A673 (cell line): ENCODE data around the gene SYTL1. TPM values are rescaled to one million over a fixed set of nuclear protein-coding genes. Genes with fewer than 3 reads are reported as not detected.

Experiments used
- Bru-seq: library from RNA; stranded (reverse); fragments of 400-500 nt; gene quantifications from one replicate; lab custom pipeline; 2021; lab: Mats Ljungman, UMichigan
- BruChase-seq, 2 experiments: library from RNA; stranded (reverse); fragments of 400-500 nt; gene quantifications; one replicate each; lab custom pipeline; 2021; lab: Mats Ljungman, UMichigan
- BruUV-seq: library from RNA; stranded (reverse); fragments of 400-500 nt; replicated peaks from 2 replicates; lab custom pipeline; 2021; lab: Mats Ljungman, UMichigan
- CTCF ChIA-PET: fragments of 300-600 bp; sonication (Branson Sonifier 250); formaldehyde crosslinking; loops from one replicate; lab custom pipeline; 2022; ENCODE audit warnings: antibody characterized with exemption; lab: Charles Lee
- POLR2A ChIA-PET: fragments of 300-600 bp; sonication (Branson Sonifier 250); formaldehyde crosslinking; loops from one replicate; lab custom pipeline; 2022; ENCODE audit warnings: antibody characterized with exemption; ENCODE audit not compliant: low non-redundant PET; lab: Charles Lee
- DNase-seq: peaks from one replicate; pipeline ENCODE4 v3.0.0-alpha.2; 2015; ENCODE audit warnings: low spot score
- H3K27ac ChIP-seq: fragments of 200-600 bp; sonication (generic); 2 replicates; pipeline ENCODE4 v1.5.1; 2016; ENCODE audit warnings: mixed run types, low read depth, mild to moderate bottlenecking, mixed read lengths, antibody characterized with exemption, low read length; ENCODE audit not compliant: poor library complexity, severe bottlenecking
- H3K27me3 ChIP-seq: fragments of 200-600 bp; sonication (generic); replicated peaks from 2 replicates; pipeline ENCODE4 v1.6.1; 2017; ENCODE audit warnings: mixed run types, low read depth, mild to moderate bottlenecking, mixed read lengths, antibody characterized with exemption, low read length; ENCODE audit not compliant: insufficient read depth, poor library complexity
- H3K36me3 ChIP-seq: fragments of 200-600 bp; sonication (generic); 2 replicates; pipeline ENCODE4 v1.6.1; 2016; ENCODE audit warnings: mixed run types, mild to moderate bottlenecking, mixed read lengths, antibody characterized with exemption, low read length; ENCODE audit not compliant: insufficient read depth, poor library complexity, severe bottlenecking
- H3K4me1 ChIP-seq: fragments of 200-600 bp; sonication (generic); 2 replicates; pipeline ENCODE4 v1.6.1; 2017; ENCODE audit warnings: mixed run types, mild to moderate bottlenecking, mixed read lengths, antibody characterized with exemption, low read length; ENCODE audit not compliant: insufficient read depth, poor library complexity, severe bottlenecking
- H3K4me3 ChIP-seq: fragments of 200-600 bp; sonication (generic); 2 replicates; pipeline ENCODE4 v1.5.1; 2016; ENCODE audit warnings: low read depth, mixed run types, mild to moderate bottlenecking, mixed read lengths, low read length; ENCODE audit not compliant: poor library complexity, severe bottlenecking
- H3K9me3 ChIP-seq: fragments of 200-600 bp; sonication (generic); 2 replicates; pipeline ENCODE4 v1.6.1; 2016; ENCODE audit warnings: mixed run types, low read depth, mild to moderate bottlenecking, mixed read lengths, antibody characterized with exemption, low read length; ENCODE audit not compliant: poor library complexity, severe bottlenecking
- CTCF ChIP-seq: fragments of 300-800, 200-600 bp; sonication (generic); conservative IDR thresholded peaks from 2 replicates; pipeline ENCODE4 v1.5.1; 2017; ENCODE audit warnings: low read depth, mild to moderate bottlenecking, antibody characterized with exemption, low read length, moderate library complexity, mixed read lengths
- EZH2 ChIP-seq: fragments of 200-600 bp; sonication (generic); IDR thresholded peaks from 2 replicates; pipeline ENCODE4 v1.6.1; 2017; ENCODE audit warnings: borderline replicate concordance, low read depth, mild to moderate bottlenecking, mixed read lengths, antibody characterized with exemption, low read length; ENCODE audit not compliant: poor library complexity, severe bottlenecking
- intact Hi-C: fragments of 100-400 bp; cut with micrococcal nuclease; formaldehyde crosslinking; loops from one replicate; pipeline ENCODE4 v1.10.0; 2022; ENCODE audit not compliant: unreplicated experiment
- long read RNA-seq: library from polyadenylated mRNA; stranded (forward); transcript quantifications from one replicate; pipeline ENCODE4 v2.0.0, GENCODE V29; 2022
- total RNA-seq: library from RNA; stranded (reverse); gene quantifications from 2 replicates; pipeline ENCODE4 v1.2.3, GENCODE V29; 2021

The SYTL1 gene, protein sequence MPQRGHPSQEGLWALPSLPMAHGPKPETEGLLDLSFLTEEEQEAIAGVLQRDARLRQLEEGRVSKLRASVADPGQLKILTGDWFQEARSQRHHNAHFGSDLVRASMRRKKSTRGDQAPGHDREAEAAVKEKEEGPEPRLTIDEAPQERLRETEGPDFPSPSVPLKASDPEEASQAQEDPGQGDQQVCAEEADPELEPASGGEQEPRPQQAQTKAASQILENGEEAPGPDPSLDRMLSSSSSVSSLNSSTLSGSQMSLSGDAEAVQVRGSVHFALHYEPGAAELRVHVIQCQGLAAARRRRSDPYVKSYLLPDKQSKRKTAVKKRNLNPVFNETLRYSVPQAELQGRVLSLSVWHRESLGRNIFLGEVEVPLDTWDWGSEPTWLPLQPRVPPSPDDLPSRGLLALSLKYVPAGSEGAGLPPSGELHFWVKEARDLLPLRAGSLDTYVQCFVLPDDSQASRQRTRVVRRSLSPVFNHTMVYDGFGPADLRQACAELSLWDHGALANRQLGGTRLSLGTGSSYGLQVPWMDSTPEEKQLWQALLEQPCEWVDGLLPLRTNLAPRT
- total RNA-seq: 2.1 and 3.6 TPM in 2 replicates
- percentile 26 among the genes with signal in this experiment for Bru-seq, nascent RNA
- percentile 26 among the genes with signal in this experiment for BruChase-seq, experiment 1, labeled RNA remaining after a 2-hour chase
- BruChase-seq, experiment 2, labeled RNA remaining after a 6-hour chase: percentile 31 among the genes with signal in this experiment
- long read RNA-seq, partial matches to known transcripts: 1 of 5 reads
- long read RNA-seq, other reads (novel, unspliced or antisense): 1 of 5 reads

GRCh38 chr1:27341525-27342252, at the start of gene SYTL1:
Gene SYTL1 (plus strand): TSS chr1:27342022. CDS start chr1:27345335, 3,313 bp downstream.
- intact Hi-C loops: no loop called here
- TF ChIP-seq EZH2 (no peak), CTCF (no peak)
- Histone ChIP-seq H3K27me3 (no peaks in the 10 kb centered on the region), H3K4me3 (peak within 1 kb of the TSS; percentile 30), H3K27ac (peak within 1 kb of the TSS; percentile 19), H3K9me3 (no peaks in the 10 kb centered on the region), H3K36me3 (peaks cover 3% of the 10 kb centered on the region), H3K4me1 (peaks cover 12% of the 10 kb centered on the region)
- no TSS peak for BruUV-seq
- POLR2A ChIA-PET: no interaction called here
- CTCF ChIA-PET: interaction anchor here (1.3 kb wide), 1 partner anchor 41 kb away, joined by 3 read pairs; no protein-coding TSS in a partner anchor
- DNase-seq: peak; percentile 65

DNA sequence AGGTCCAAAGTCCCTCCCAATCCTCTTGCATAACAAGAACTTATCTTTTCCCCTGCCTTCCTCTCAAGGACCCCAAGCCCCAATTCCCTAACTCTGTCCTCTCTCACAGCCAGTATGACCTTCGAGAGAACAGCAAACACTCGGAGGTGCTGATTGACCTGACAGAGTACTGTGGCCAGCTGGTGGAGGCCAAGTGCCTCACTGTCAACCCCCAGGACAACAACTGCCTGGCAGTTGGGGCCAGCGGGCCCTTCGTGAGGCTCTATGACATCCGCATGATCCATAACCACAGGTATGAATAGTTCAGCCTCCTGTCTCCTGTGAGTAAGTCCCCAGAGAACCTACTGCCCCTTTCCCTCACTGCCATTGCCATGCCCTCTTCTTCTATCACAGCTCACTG, 49.7 kb upstream of the SYTL1 start:
- no peak for DNase-seq
- Histone ChIP-seq H3K27ac (no peak overlapping the region), H3K4me1 (no peaks in the 10 kb centered on the region), H3K4me3 (no peak overlapping the region), H3K27me3 (no peaks in the 10 kb centered on the region), H3K36me3 (no peaks in the 10 kb centered on the region), H3K9me3 (no peaks in the 10 kb centered on the region)
- CTCF ChIA-PET: no interaction called here
- BruUV-seq: no TSS peak
- intact Hi-C loops: no loop called here
- POLR2A ChIA-PET: interaction anchor here (0.6 kb wide), 1 partner anchor 250 kb away, joined by 14 read pairs; no protein-coding TSS in a partner anchor
- no peak for TF ChIP-seq CTCF
- no peak for TF ChIP-seq EZH2

- CTCF ChIA-PET: interaction anchor here (0.8 kb wide), 1 partner anchor 97 kb away, joined by 7 read pairs; no protein-coding TSS in a partner anchor
- POLR2A ChIA-PET: no interaction called here
- BruUV-seq: no TSS peak
- DNase-seq: no peak
- Histone ChIP-seq H3K4me3 (no peak overlapping the region), H3K9me3 (no peaks in the 10 kb centered on the region), H3K4me1 (no peaks in the 10 kb centered on the region), H3K27me3 (no peaks in the 10 kb centered on the region), H3K36me3 (peaks cover 4% of the 10 kb centered on the region), H3K27ac (no peak overlapping the region)
- no peak for TF ChIP-seq CTCF
- no peak for TF ChIP-seq EZH2
- intact Hi-C loops: no loop called here
Observed at GRCh38 chr1:27293915-27294314, 47.9 kb upstream of the SYTL1 start.
